Endodermal cell (in vitro differentiated cells): ENCODE data around the gene HLX. TPM values are rescaled to one million over a fixed set of nuclear protein-coding genes. Genes with fewer than 3 reads are reported as not detected.

Experiments used
- DNase-seq: peaks from one replicate; pipeline ENCODE4 v3.0.0-alpha.2; 2017
- H3K27ac ChIP-seq: 2 replicates; pipeline ENCODE4 v1.5.1; 2013; ENCODE audit warnings: mild to moderate bottlenecking, low read depth, low read length, moderate library complexity
- H3K27me3 ChIP-seq: 2 replicates; pipeline ENCODE4 v1.6.1; 2013; ENCODE audit warnings: mild to moderate bottlenecking, low read length, moderate library complexity; ENCODE audit not compliant: insufficient read depth, control insufficient read depth, poor library complexity, severe bottlenecking
- H3K36me3 ChIP-seq: 2 replicates; pipeline ENCODE4 v1.7.0; 2013; ENCODE audit warnings: mild to moderate bottlenecking, low read length, moderate library complexity; ENCODE audit not compliant: control insufficient read depth, insufficient read depth
- H3K4me1 ChIP-seq: one replicate; pipeline ENCODE4 v1.7.0; 2013; ENCODE audit warnings: low read length; ENCODE audit not compliant: control insufficient read depth, insufficient read depth
- H3K4me3 ChIP-seq: 2 replicates; pipeline ENCODE4 v1.5.1; 2013; ENCODE audit warnings: mild to moderate bottlenecking, low read length, moderate library complexity
- H3K9ac ChIP-seq: 2 replicates; pipeline ENCODE4 v1.6.1; 2013; ENCODE audit warnings: mild to moderate bottlenecking, low read length, moderate library complexity; ENCODE audit not compliant: poor library complexity, severe bottlenecking; ENCODE audit errors: extremely low read depth
- H3K9me3 ChIP-seq: 2 replicates; pipeline ENCODE4 v1.6.1; 2013; ENCODE audit warnings: mild to moderate bottlenecking, low read length, moderate library complexity; ENCODE audit not compliant: control insufficient read depth
- H3K27ac Mint-ChIP-seq: 2 replicates; pipeline ENCODE4 v1.8.0; 2020; ENCODE audit warnings: mixed read lengths
- H3K27me3 Mint-ChIP-seq: 2 replicates; pipeline ENCODE4 v1.8.0; 2021; ENCODE audit warnings: mild to moderate bottlenecking, mixed read lengths; ENCODE audit not compliant: insufficient read depth
- H3K36me3 Mint-ChIP-seq: 2 replicates; pipeline ENCODE4 v1.8.0; 2020; ENCODE audit warnings: low read depth, mixed read lengths
- H3K4me1 Mint-ChIP-seq: 2 replicates; pipeline ENCODE4 v1.8.0; 2020; ENCODE audit warnings: mixed read lengths
- H3K4me3 Mint-ChIP-seq: 2 replicates; pipeline ENCODE4 v1.8.0; 2020; ENCODE audit warnings: mild to moderate bottlenecking, moderate library complexity, mixed read lengths
- H3K9me3 Mint-ChIP-seq: 2 replicates; pipeline ENCODE4 v1.8.0; 2020; ENCODE audit warnings: mild to moderate bottlenecking, mixed read lengths
- WGBS, 2 experiments: methylation state at CpG; one replicate each; pipeline versions ENCODE4 v1.1.5 to v1.1.7; 2013; ENCODE audit warnings: missing lambda C conversion rate in 2 of 2, mixed read lengths in 1 of 2; ENCODE audit not compliant: insufficient coverage in 1 of 2, insufficient read length in 1 of 2; 5-methylcytosine and 5-hydroxymethylcytosine counted together
- total RNA-seq, 2 donors: library from RNA; stranded (reverse); fragmentation: NEBNext Ultra II Directional in 1 of 2; extraction: Animal tissue kit (Norgen Biotek cat#: 25700) in 1 of 2; gene quantifications; 2 replicates in 1 of 2; 3 replicates in 1 of 2; pipeline ENCODE4 v1.2.1, GENCODE V29; 2021
- TF ChIP-seq, protein P1 (sequence below): fragments of 200-600 bp; sonication (generic); conservative IDR thresholded peaks from 2 replicates; pipeline ENCODE4 v1.5.0; 2021; ENCODE audit warnings: antibody characterized with exemption, mild to moderate bottlenecking

Gene HLX
- total RNA-seq, 2 donors from 2014 or later = 2.9 to 5.0 TPM

DNA sequence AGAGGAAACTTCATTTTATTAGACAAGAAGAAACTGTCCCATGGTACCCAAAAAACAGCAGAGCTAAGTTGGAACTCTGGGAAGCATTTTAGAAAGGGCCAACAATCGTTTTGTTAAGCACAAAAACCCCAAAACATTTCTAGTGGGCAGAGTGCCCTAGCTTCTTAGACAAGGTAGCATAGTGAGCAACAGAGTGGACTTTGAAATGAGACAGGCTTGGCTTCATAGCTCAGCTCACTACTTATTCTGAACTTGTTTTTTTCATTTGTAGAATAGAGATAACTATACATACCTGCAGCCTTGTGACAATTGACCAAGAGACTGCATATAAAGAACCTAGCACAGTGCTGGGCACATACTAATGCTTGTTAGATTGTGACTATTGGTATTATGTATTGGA lies 50.1 kb downstream of the HLX start:
- H3K9me3 Mint-ChIP-seq = no peaks in the 10 kb centered on the region
- Histone ChIP-seq H3K27me3 (no peaks in the 10 kb centered on the region), H3K4me1 (peaks cover 8% of the 10 kb centered on the region), H3K36me3 (no peaks in the 10 kb centered on the region), H3K9ac (no peak overlapping the region), H3K4me3 (no peak overlapping the region), H3K27ac (no peak overlapping the region), H3K9me3 (no peaks in the 10 kb centered on the region)
- DNase-seq = no peak
- TF ChIP-seq, protein P1, sequence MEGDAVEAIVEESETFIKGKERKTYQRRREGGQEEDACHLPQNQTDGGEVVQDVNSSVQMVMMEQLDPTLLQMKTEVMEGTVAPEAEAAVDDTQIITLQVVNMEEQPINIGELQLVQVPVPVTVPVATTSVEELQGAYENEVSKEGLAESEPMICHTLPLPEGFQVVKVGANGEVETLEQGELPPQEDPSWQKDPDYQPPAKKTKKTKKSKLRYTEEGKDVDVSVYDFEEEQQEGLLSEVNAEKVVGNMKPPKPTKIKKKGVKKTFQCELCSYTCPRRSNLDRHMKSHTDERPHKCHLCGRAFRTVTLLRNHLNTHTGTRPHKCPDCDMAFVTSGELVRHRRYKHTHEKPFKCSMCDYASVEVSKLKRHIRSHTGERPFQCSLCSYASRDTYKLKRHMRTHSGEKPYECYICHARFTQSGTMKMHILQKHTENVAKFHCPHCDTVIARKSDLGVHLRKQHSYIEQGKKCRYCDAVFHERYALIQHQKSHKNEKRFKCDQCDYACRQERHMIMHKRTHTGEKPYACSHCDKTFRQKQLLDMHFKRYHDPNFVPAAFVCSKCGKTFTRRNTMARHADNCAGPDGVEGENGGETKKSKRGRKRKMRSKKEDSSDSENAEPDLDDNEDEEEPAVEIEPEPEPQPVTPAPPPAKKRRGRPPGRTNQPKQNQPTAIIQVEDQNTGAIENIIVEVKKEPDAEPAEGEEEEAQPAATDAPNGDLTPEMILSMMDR = no peak
- H3K4me3 Mint-ChIP-seq = no peak overlapping the region
- H3K27ac Mint-ChIP-seq = no peak overlapping the region
- H3K27me3 Mint-ChIP-seq = peaks cover 2% of the 10 kb centered on the region
- 79 to 100% methylated on average over 1 of the region's 1 CpG for WGBS, 2 experiments
- no peaks in the 10 kb centered on the region for H3K36me3 Mint-ChIP-seq
- peaks cover 23% of the 10 kb centered on the region for H3K4me1 Mint-ChIP-seq

Other genes starting within 250 kb of the HLX start
- gene C1orf115, start 189.1 kb upstream of the HLX start, total RNA-seq = 10 to 100 TPM in 1 of 2 donors, 1 to 10 TPM in 1; 7.5 to 11.5 TPM
- gene MTARC2, start 131.1 kb upstream of the HLX start, total RNA-seq = 10 to 100 TPM; 12.3 to 14.5 TPM
- gene MTARC1, start 92.5 kb upstream of the HLX start, total RNA-seq = 10 to 100 TPM; 53.1 to 75.4 TPM